ENCODE data around the gene DVL2.

DNA sequence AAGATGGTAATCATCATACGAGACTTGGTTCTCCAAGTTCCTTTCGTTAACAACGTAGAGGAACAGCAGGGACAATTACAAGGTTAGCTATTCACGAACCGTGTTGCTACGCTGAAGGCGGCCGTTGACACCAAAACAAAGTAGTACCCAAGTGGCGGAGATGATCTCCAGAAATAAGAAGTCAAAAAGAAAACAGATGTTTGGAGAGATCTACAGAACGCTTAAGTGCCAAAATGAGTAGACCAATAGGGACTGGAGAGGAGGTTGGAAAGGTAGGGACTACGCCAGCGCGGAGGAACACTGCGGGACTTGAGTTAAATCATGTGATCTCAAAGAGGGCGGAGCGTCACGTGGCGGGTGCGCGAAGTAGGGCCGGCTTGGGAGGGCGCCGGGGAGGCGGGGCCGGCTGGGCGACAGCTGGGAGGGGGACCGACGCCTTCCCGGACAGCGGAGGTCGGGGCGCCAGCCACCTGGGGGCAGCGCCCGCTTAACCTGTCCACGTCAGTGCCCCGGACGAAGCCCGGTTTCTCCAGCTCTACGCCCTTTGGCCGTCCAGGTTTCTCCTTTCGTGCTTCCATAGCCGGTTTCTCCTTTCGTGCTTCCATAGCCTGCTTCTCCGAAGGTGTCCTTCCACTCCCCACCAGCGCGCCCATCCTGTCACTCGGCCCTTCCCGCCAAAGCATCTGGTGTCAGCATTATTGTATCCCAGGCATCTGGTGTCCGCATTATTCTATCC is 8.6 kb upstream of the DVL2 start:
- TF ChIP-seq TAF1 (IDR thresholded peaks at IDR 0.05; ENCODE audit: low read depth) (no peak), CTCF (IDR thresholded peaks at IDR 0.05; ENCODE audit: poor library complexity, severe bottlenecking) (peak; percentile 30), POLR2AphosphoS5 (IDR thresholded peaks at IDR 0.05) (peak; percentile 83), MXI1 (conservative IDR thresholded peaks at IDR 0.05; ENCODE audit: poor library complexity, severe bottlenecking) (peak; percentile 51), REST (IDR thresholded peaks at IDR 0.05; ENCODE audit: borderline replicate concordance) (no peak), EP300 (conservative IDR thresholded peaks at IDR 0.05; ENCODE audit: poor library complexity, severe bottlenecking) (peak; percentile 71), EZH2 (IDR thresholded peaks at IDR 0.05; ENCODE audit: borderline replicate concordance, insufficient read depth, low read length, poor library complexity, severe bottlenecking) (no peak), SMC3 (conservative IDR thresholded peaks at IDR 0.05; ENCODE audit: poor library complexity) (peak; percentile 51)
